ENCODE data around the gene SREBF1.

SREBF1 gene

GRCh38 chr17:17830269-17830567 lies 6.6 kb downstream of the SREBF1 start:
- H3K4me1 Mint-ChIP-seq: peaks cover 49 to 84% of the 10 kb centered on the region in 2 donors
- no peak for ATAC-seq (replicated peaks)

GRCh38 chr17:17827826-17828621 lies 8.8 kb downstream of the SREBF1 start:
- H3K27me3 Mint-ChIP-seq: no peaks in the 10 kb centered on the region
- ATAC-seq (replicated peaks) (no peak), DNase-seq (no peak)
- H3K4me1 Mint-ChIP-seq: peaks cover 49 to 84% of the 10 kb centered on the region in 2 donors
- H3K4me3 Mint-ChIP-seq: no peak overlapping the region
- H3K36me3 Mint-ChIP-seq: peaks cover 51 to 64% of the 10 kb centered on the region in 2 donors
- H3K9me3 Mint-ChIP-seq: no peaks in the 10 kb centered on the region
- H3K27ac Mint-ChIP-seq: peak overlapping the region; percentile 63

More at GRCh38 chr17:17830269-17830567, 6.6 kb downstream of the SREBF1 start:
- Mint-ChIP-seq H3K27me3 (no peaks in the 10 kb centered on the region), H3K27ac (no peak overlapping the region), H3K9me3 (no peaks in the 10 kb centered on the region), H3K4me3 (no peak overlapping the region), H3K36me3 (peaks cover 55 to 77% of the 10 kb centered on the region in 2 donors)
- DNase-seq: no peak

DNA sequence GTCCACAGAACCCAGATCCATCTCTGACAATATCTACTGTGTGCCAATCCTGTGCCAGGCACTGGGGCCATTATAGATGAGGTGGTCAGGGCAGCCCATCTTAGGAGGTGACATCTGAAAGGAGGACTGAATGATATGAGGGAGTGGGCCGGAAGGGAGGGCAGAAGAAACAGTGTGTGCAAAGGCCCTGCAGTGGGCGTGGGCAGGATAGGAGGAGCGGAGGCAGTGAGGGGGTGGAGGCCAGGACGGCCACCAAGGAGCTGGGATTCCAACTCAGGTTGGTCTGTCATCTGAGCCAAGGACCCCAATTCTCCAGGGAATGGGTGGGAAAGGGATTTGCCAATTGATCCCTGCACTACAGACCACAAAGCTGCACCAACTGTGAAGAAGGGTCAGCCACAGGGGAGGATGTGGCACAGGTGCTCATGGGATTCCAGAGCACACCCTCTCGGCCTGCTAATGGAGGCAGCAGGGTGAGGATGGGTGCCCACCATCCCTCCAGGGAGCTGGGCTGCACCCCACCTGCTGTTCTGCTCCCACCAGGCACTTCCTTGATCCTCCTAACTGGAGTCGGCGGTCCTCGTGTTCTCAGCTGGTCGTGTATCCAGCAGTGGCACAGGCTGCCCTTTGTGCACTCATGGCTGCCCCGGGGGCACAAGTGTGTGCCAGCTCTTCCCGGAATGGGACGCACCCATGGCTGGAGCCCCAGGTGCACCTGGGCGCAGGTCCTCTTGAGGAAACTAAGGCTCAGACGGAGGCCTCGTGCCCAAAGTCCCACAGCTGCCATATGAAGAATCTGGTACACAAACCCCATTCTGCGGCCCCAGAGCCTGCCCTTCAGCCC lies 9.6 kb downstream of the SREBF1 start:
- Mint-ChIP-seq H3K4me3 (peak overlapping the region in 1 of 2 donors; percentile 10), H3K4me1 (peaks cover 52 to 87% of the 10 kb centered on the region in 2 donors)

GRCh38 chr17:17826342-17826713 lies 10.5 kb downstream of the SREBF1 start:
- peaks cover 53 to 87% of the 10 kb centered on the region in 2 donors for H3K4me1 Mint-ChIP-seq
- no peak for DNase-seq
- peak overlapping the region in 1 of 2 donors; percentile 20 for H3K4me3 Mint-ChIP-seq
- no peaks in the 10 kb centered on the region for H3K9me3 Mint-ChIP-seq
- no peak for ATAC-seq (replicated peaks)
- H3K27ac Mint-ChIP-seq: peak overlapping the region; percentile 68
- no peaks in the 10 kb centered on the region for H3K27me3 Mint-ChIP-seq
- peaks cover 47 to 62% of the 10 kb centered on the region in 2 donors for H3K36me3 Mint-ChIP-seq

More for the DNA sequence above, 9.6 kb downstream of the SREBF1 start:
- no peaks in the 10 kb centered on the region for H3K9me3 Mint-ChIP-seq
- DNase-seq: no peak
- ATAC-seq (replicated peaks): no peak
- H3K27ac Mint-ChIP-seq: peak overlapping the region; percentile 68
- peaks cover 48 to 69% of the 10 kb centered on the region in 2 donors for H3K36me3 Mint-ChIP-seq
- no peaks in the 10 kb centered on the region for H3K27me3 Mint-ChIP-seq

- DNase-seq (no peak), ATAC-seq (replicated peaks) (no peak)
- Mint-ChIP-seq H3K27ac (peak overlapping the region; percentile 94), H3K4me1 (peaks cover 63 to 88% of the 10 kb centered on the region in 2 donors), H3K9me3 (no peaks in the 10 kb centered on the region), H3K4me3 (peak overlapping the region; percentile 76 to 82), H3K27me3 (no peaks in the 10 kb centered on the region), H3K36me3 (peaks cover 51 to 63% of the 10 kb centered on the region in 2 donors)
Measured at GRCh38 chr17:17824783-17825614, 11.8 kb downstream of the SREBF1 start.

GRCh38 chr17:17824119-17824782 lies 12.5 kb downstream of the SREBF1 start:
- H3K27me3 Mint-ChIP-seq: no peaks in the 10 kb centered on the region
- ATAC-seq (replicated peaks): peak; percentile 53 to 58
- DNase-seq: peak; percentile 46
- H3K9me3 Mint-ChIP-seq: no peaks in the 10 kb centered on the region
- H3K4me3 Mint-ChIP-seq: peak overlapping the region; percentile 76 to 82
- peak overlapping the region; percentile 94 for H3K27ac Mint-ChIP-seq
- H3K36me3 Mint-ChIP-seq: peaks cover 53 to 63% of the 10 kb centered on the region in 2 donors
- H3K4me1 Mint-ChIP-seq: peaks cover 68 to 88% of the 10 kb centered on the region in 2 donors

- DNase-seq: peak; percentile 69
- H3K36me3 Mint-ChIP-seq: peaks cover 58 to 68% of the 10 kb centered on the region in 2 donors
- H3K27ac Mint-ChIP-seq: peak overlapping the region; percentile 94
- H3K27me3 Mint-ChIP-seq: no peaks in the 10 kb centered on the region
- ATAC-seq (replicated peaks): peak; percentile 74 to 83
- H3K9me3 Mint-ChIP-seq: no peaks in the 10 kb centered on the region
- H3K4me1 Mint-ChIP-seq: peaks cover 71 to 93% of the 10 kb centered on the region in 2 donors
- peak overlapping the region; percentile 76 to 82 for H3K4me3 Mint-ChIP-seq
Measured at GRCh38 chr17:17823433-17824118, 13.2 kb downstream of the SREBF1 start.

GRCh38 chr17:17822616-17823015 lies 14.2 kb downstream of the SREBF1 start:
- DNase-seq (no peak), ATAC-seq (replicated peaks) (no peak)
- Mint-ChIP-seq H3K27me3 (no peaks in the 10 kb centered on the region), H3K4me3 (peak overlapping the region; percentile 22 to 46), H3K36me3 (peaks cover 53 to 65% of the 10 kb centered on the region in 2 donors), H3K27ac (no peak overlapping the region), H3K4me1 (peaks cover 68 to 86% of the 10 kb centered on the region in 2 donors), H3K9me3 (no peaks in the 10 kb centered on the region)

GRCh38 chr17:17822189-17822588 lies 14.6 kb downstream of the SREBF1 start:
- Mint-ChIP-seq H3K4me3 (no peak overlapping the region), H3K36me3 (peaks cover 50 to 65% of the 10 kb centered on the region in 2 donors), H3K27me3 (no peaks in the 10 kb centered on the region), H3K27ac (peak overlapping the region; percentile 71), H3K4me1 (peaks cover 65 to 82% of the 10 kb centered on the region in 2 donors), H3K9me3 (no peaks in the 10 kb centered on the region)
- ATAC-seq (replicated peaks) (no peak), DNase-seq (no peak)

DNA sequence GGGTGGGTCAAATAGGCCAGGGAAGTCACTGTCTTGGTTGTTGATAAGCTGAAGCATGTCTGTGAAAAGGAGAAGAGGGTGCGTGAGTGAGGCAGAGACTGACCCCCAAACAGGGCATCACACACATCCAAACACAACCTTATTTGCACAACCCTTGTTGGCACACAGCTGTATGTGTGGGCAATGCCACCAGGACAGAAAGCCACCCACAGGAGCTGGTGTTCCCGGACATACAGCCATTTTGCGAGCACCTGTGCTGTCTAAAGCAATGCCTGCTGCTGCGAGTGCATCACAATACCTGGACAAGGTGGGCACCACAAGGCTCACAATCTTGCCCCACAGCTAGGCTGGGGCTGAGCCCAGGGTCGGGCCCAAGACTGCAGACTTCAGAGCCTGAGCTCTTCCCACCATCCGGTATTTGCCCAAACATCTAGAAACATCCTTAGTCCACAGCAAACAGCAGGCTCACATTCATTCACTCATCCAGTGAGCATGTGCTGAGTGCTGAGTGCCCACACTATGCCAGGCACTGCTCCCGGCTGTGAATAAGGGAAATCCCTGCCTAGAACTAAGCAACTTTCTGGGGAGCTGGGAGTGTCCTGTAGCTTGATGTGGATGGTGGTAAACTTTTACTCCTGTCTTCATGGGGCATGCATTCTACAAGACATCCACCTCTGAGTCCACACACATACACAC lies 16.2 kb downstream of the SREBF1 start:
- peaks cover 53 to 75% of the 10 kb centered on the region in 2 donors for H3K4me1 Mint-ChIP-seq
- no peak overlapping the region for H3K27ac Mint-ChIP-seq
- DNase-seq: no peak
- peak overlapping the region in 1 of 2 donors; percentile 56 for H3K4me3 Mint-ChIP-seq
- no peak for ATAC-seq (replicated peaks)
- no peaks in the 10 kb centered on the region for H3K9me3 Mint-ChIP-seq
- no peaks in the 10 kb centered on the region for H3K27me3 Mint-ChIP-seq
- H3K36me3 Mint-ChIP-seq: peaks cover 50 to 63% of the 10 kb centered on the region in 2 donors

GRCh38 chr17:17820046-17820445 lies 16.7 kb downstream of the SREBF1 start:
- H3K27ac Mint-ChIP-seq: no peak overlapping the region
- DNase-seq: no peak
- peak overlapping the region; percentile 33 to 56 for H3K4me3 Mint-ChIP-seq
- H3K36me3 Mint-ChIP-seq: peaks cover 52 to 66% of the 10 kb centered on the region in 2 donors
- no peaks in the 10 kb centered on the region for H3K9me3 Mint-ChIP-seq
- peaks cover 51 to 76% of the 10 kb centered on the region in 2 donors for H3K4me1 Mint-ChIP-seq
- no peaks in the 10 kb centered on the region for H3K27me3 Mint-ChIP-seq
- peak in 1 of 2 donors; percentile 1 for ATAC-seq (replicated peaks)

DNA sequence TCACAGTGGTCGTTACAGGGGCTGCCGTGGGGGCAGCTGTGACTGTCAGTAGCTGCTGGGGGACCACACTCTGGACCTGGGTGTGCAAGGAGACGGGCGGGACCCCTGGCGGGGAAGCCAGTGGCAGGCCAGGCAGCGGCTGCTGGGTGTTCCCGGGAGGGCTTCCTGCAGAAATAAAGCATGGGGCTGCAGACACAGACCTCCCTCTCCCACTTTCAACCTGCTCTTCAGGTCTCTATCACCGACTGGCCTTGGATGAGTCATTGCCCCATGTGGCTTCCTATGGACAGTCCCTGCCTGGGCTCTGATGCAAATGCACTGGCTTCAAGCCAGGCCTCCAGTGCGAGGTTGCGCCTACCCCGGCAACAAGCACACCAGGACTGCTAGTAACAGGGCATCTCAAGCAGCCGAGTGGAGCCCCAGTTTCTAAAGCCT lies 17.2 kb downstream of the SREBF1 start:
- ATAC-seq (replicated peaks): peak; percentile 82 to 84
- Mint-ChIP-seq H3K36me3 (peaks cover 55 to 66% of the 10 kb centered on the region in 2 donors), H3K4me1 (peaks cover 47 to 75% of the 10 kb centered on the region in 2 donors), H3K27ac (no peak overlapping the region), H3K9me3 (no peaks in the 10 kb centered on the region), H3K4me3 (peak overlapping the region; percentile 33 to 56), H3K27me3 (no peaks in the 10 kb centered on the region)
- DNase-seq: peak; percentile 85
